K562 (cell line): Measurements from ENCODE around the gene GPNMB. TPM values are rescaled to one million over a fixed set of nuclear protein-coding genes. Genes with fewer than 3 reads are reported as not detected.
A peak's percentile ranks its signal among the peaks of the same experiment; 100 is the strongest.

Experiments
- ATAC-seq: fragments of 200-7000 bp; cut with Tn5 transposase; 3 replicates; pipeline ENCODE4 v1.9.1; 2020; ENCODE audit warnings: moderate library complexity
- BruUV-seq: library from RNA; stranded (reverse); fragments of 400-500 nt; replicated peaks from 2 replicates; lab custom pipeline; 2021; lab: Mats Ljungman, UMichigan
- CTCF ChIA-PET: fragments of 300-600 bp; formaldehyde crosslinking; extraction: SDS; loops from one replicate; lab custom pipeline; 2021; ENCODE audit warnings: low intra/inter-chr PET ratio; lab: Yijun Ruan, JAX
- POLR2A ChIA-PET: fragments of 300-600, 350-650 bp; sonication (Branson Sonifier 250); formaldehyde crosslinking; extraction: SDS; loops from one replicate; lab custom pipeline; 2021; ENCODE audit warnings: antibody characterized with exemption, inconsistent platforms; lab: Yijun Ruan, JAX
- DNase-seq, 4 experiments: peaks; one replicate each; pipeline versions ENCODE4 v3.0.0 to v3.0.0-alpha.2; 2011 to 2018; ENCODE audit warnings: low spot score in 3 of 4, mixed read lengths in 3 of 4; ENCODE audit errors: extremely low read depth in 1 of 4
- FAIRE-seq: peaks from 2 replicates; lab custom pipeline; 2011; peaks lifted over from hg19 to GRCh38; lab: Jason Lieb, UNC
- H2AFZ ChIP-seq: 2 replicates; pipeline ENCODE4 v1.6.0; 2011; ENCODE audit warnings: low read depth, low read length, control low read depth, inconsistent platforms
- H3K27ac ChIP-seq: fragments of 200-600 bp; 3 replicates; pipeline ENCODE4 v1.8.0; 2011; ENCODE audit warnings: low read depth, mild to moderate bottlenecking, control low read depth, inconsistent platforms, low read length, moderate library complexity, mixed read lengths; ENCODE audit errors: extremely low read depth
- H3K27me3 ChIP-seq, 2 experiments: fragments of 300-600 bp in 1 of 2; 2 replicates in 1 of 2; 3 replicates in 1 of 2; pipeline versions ENCODE4 v1.6.0 to v1.8.0; 2011; ENCODE audit warnings: inconsistent platforms in 2 of 2, low read length in 2 of 2, mild to moderate bottlenecking in 1 of 2, mixed read lengths in 1 of 2, moderate library complexity in 1 of 2; ENCODE audit not compliant: control insufficient read depth in 2 of 2, insufficient read depth in 2 of 2
- H3K36me3 ChIP-seq: fragments of 300-600 bp; 3 replicates; pipeline ENCODE4 v1.8.0; 2011; ENCODE audit warnings: mild to moderate bottlenecking, low read length, inconsistent platforms; ENCODE audit not compliant: control insufficient read depth, insufficient read depth
- H3K4me1 ChIP-seq, 2 experiments: fragments of 200-600 bp in 1 of 2; replicated peaks in 1 of 2; 2 replicates in 1 of 2; 3 replicates in 1 of 2; pipeline versions ENCODE4 v1.5.1 to v1.8.0; 2011; ENCODE audit warnings: inconsistent platforms in 2 of 2, low read length in 2 of 2, mild to moderate bottlenecking in 1 of 2, mixed read lengths in 1 of 2, moderate library complexity in 1 of 2; ENCODE audit not compliant: control insufficient read depth in 2 of 2, insufficient read depth in 2 of 2
- H3K4me2 ChIP-seq: 2 replicates; pipeline ENCODE4 v1.6.1; 2011; ENCODE audit warnings: low read length, control low read depth, inconsistent platforms, mixed read lengths; ENCODE audit not compliant: insufficient read depth
- H3K4me3 ChIP-seq: fragments of 200-600 bp; sonication (generic), shearing (Covaris generic); 2 replicates; pipeline ENCODE4 v1.5.1; 2016; ENCODE audit warnings: control low read depth, inconsistent platforms
- H3K79me2 ChIP-seq: fragments of 200-600 bp; 3 replicates; pipeline ENCODE4 v1.8.0; 2011; ENCODE audit warnings: low read length, inconsistent platforms; ENCODE audit not compliant: control insufficient read depth, insufficient read depth
- H3K9ac ChIP-seq, 2 experiments: 2 replicates each; pipeline versions ENCODE4 v1.6.0 to v1.6.1; 2011; ENCODE audit warnings: low read depth in 2 of 2, low read length in 2 of 2, control low read depth in 1 of 2, inconsistent platforms in 1 of 2, mild to moderate bottlenecking in 1 of 2, mixed read lengths in 1 of 2; ENCODE audit not compliant: insufficient read depth in 1 of 2
- H3K9me1 ChIP-seq: one replicate; pipeline ENCODE4 v1.6.0; 2011; ENCODE audit warnings: inconsistent platforms, mild to moderate bottlenecking, low read length, moderate library complexity; ENCODE audit not compliant: control insufficient read depth, insufficient read depth
- H3K9me3 ChIP-seq: replicated peaks from 2 replicates; pipeline ENCODE4 v1.5.1; 2011; ENCODE audit warnings: low read depth, low read length, inconsistent platforms; ENCODE audit not compliant: control insufficient read depth, insufficient read depth
- H4K20me1 ChIP-seq: replicated peaks from 2 replicates; pipeline ENCODE4 v1.6.1; 2011; ENCODE audit warnings: low read length, inconsistent platforms, mixed read lengths; ENCODE audit not compliant: control insufficient read depth, insufficient read depth
- CEBPB ChIP-seq: fragments of 450-650 bp; IDR thresholded peaks from 2 replicates; pipeline ENCODE4 v1.6.1; 2016; ENCODE audit warnings: missing genetic modification characterization, missing compliant biosample characterization
- CEBPG ChIP-seq, 3 experiments: fragments of 200-800 bp in 1 of 3; sonication (Bioruptor generic) in 1 of 3; sonication (generic) in 1 of 3; formaldehyde crosslinking in 1 of 3; IDR thresholded peaks in 2 of 3; conservative IDR thresholded peaks in 1 of 3; 2 replicates each; pipeline versions ENCODE4 v1.6.1 to v1.8.0; 2016 to 2022; ENCODE audit warnings: missing compliant biosample characterization in 2 of 3, missing genetic modification characterization in 2 of 3, mild to moderate bottlenecking in 1 of 3, missing genetic modification reagents in 1 of 3
- IRF9 ChIP-seq: fragments of 450-650 bp; IDR thresholded peaks from 2 replicates; pipeline ENCODE4 v1.6.1; 2016; ENCODE audit warnings: missing biosample characterization, missing genetic modification characterization
- POLR2AphosphoS2 ChIP-seq: IDR thresholded peaks from 2 replicates; pipeline ENCODE4 v1.6.1; 2012; ENCODE audit warnings: low read length, improper control_type of control experiment
- SAFB2 ChIP-seq: fragments of 200-400 bp; formaldehyde crosslinking; IDR thresholded peaks from 2 replicates; pipeline ENCODE4 v1.6.1; 2018; ENCODE audit warnings: borderline replicate concordance, low read length, low read depth, moderate library complexity; ENCODE audit not compliant: severe bottlenecking
- WGBS: fragments of 100-300 bp; shearing (Covaris generic); methylation state at CpG from one replicate; pipeline ENCODE4 v1.1.6; 2016; ENCODE audit warnings: low coverage, mixed read lengths; ENCODE audit not compliant: insufficient coverage; ENCODE audit errors: missing lambda C conversion rate; 5-methylcytosine and 5-hydroxymethylcytosine counted together
- in situ Hi-C: fragments of 300-500 bp; cut with MboI; formaldehyde crosslinking; loops from 4 replicates; pipeline ENCODE4 v1.15.0; 2018; ENCODE audit warnings: inconsistent platforms, mixed read lengths
- intact Hi-C: fragments of 100-400 bp; cut with micrococcal nuclease; formaldehyde crosslinking; loops from 2 replicates; pipeline ENCODE4 v1.14.2; 2022
- polyA plus RNA-seq, 8 experiments: library from polyadenylated mRNA; depleted of rRNA in 4 of 8; stranded (reverse) in 5 of 8; unstranded in 3 of 8; fragments of >200 nt; fragmentation: Nextera tagmentation in 2 of 8; fragmentation: Illumina TruSeq in 1 of 8; extraction: Ambion mirVana in 2 of 8; extraction: Trizol in 1 of 8; gene quantifications; 2 replicates each; pipeline versions ENCODE4 v1.2.1 to v1.2.3, GENCODE V29; 2011 to 2014; ENCODE audit warnings: inconsistent platforms in 1 of 8, missing spikeins in 1 of 8
- total RNA-seq, 7 experiments: library from RNA; depleted of rRNA in 6 of 7; stranded (reverse); fragments of >200 nt in 6 of 7; fragmentation: Illumina TruSeq in 2 of 7; extraction: Trizol in 2 of 7; gene quantifications; 2 replicates each; pipeline versions ENCODE4 v1.2.1 to v1.2.3, GENCODE V29; 2011 to 2021; ENCODE audit warnings: low replicate concordance in 1 of 7

GPNMB gene
- total and polyA plus RNA-seq, 9 of the 15 experiments (the other 6 are each of a cell fraction or from before 2014, with no cell fraction given): 0.15 to 0.72 (median 0.33) TPM

- Histone ChIP-seq H3K9ac (0 out of 4 replicates have a peak overlapping the region, but pooled peaks of 1 of the 2 experiments have one; percentile 17), H3K79me2 (peaks cover 7% of the 10 kb centered on the region), H3K9me3 (no peaks in the 10 kb centered on the region), H3K4me3 (no peak overlapping the region), H3K4me1 (peaks cover 0 to 4% of the 10 kb centered on the region in 2 experiments; a peak in 3 of 5 replicates), H3K9me1 (no peaks in the 10 kb centered on the region), H3K4me2 (no peak overlapping the region), H3K36me3 (no peaks in the 10 kb centered on the region), H2AFZ (no peak overlapping the region), H4K20me1 (no peaks in the 10 kb centered on the region), H3K27me3 (no peaks in the 10 kb centered on the region)
- no TSS peak for BruUV-seq
- POLR2A ChIA-PET: interaction anchor here (0.6 to 0.7 kb wide), 3 partner anchors 219 to 1456 kb away, joined by 3 read pairs; no protein-coding TSS in a partner anchor
- no peak for ATAC-seq
- in situ Hi-C loops: no loop called here
- CTCF ChIA-PET: no interaction called here
- no peak for FAIRE-seq
- DNase-seq: no peak
- WGBS: 47% methylated on average over 5 of the region's 6 CpGs
- intact Hi-C loops: loop anchor here (5.0 kb wide), 1 partner anchor 178 kb away; the partner anchor contains the start of gene IGF2BP3
- 0 out of 2 replicates have a peak, but pooled peaks have one; percentile 13 for TF ChIP-seq IRF9 (tag)
- TF ChIP-seq SAFB2: no peak
- peak; percentile 95 for TF ChIP-seq CEBPB
- TF ChIP-seq POLR2AphosphoS2: no peak
- TF ChIP-seq CEBPG (CRISPR knock-in tag; IDR thresholded peaks at IDR 0.05): peak; percentile 75
- TF ChIP-seq CEBPG (tag; conservative IDR thresholded peaks at IDR 0.05 in 1 of 2, IDR thresholded peaks at IDR 0.05 in 1 of 2): peak; percentile 76 to 79
- TF ChIP-seq, all 486 proteins: peak for 3
- H3K27ac ChIP-seq: no peak overlapping the region
Observed at GRCh38 chr7:23294549-23295400, 48.2 kb downstream of the GPNMB start.
